Measurements from ENCODE around the gene C1orf50. TPM values are rescaled to one million over a fixed set of nuclear protein-coding genes. Genes with fewer than 3 reads are reported as not detected.
"Not testable (repeated sequence)": the region's sequence is repeated elsewhere in the genome, so short reads cannot be mapped to it uniquely, and the experiment has no call there.

The C1orf50 gene
- total RNA-seq, 1 donor from 2014 or later: 13.0 TPM

GRCh38 chr1:42786097-42786496 is 19.0 kb downstream of the C1orf50 start:
- no peak for FAIRE-seq
- DNase-seq (ENCODE audit: low spot score in 2 of 2): no peak

- DNase-seq (ENCODE audit: low spot score in 2 of 2): no peak
- no peak for FAIRE-seq
Observed at GRCh38 chr1:42788021-42788420, 21.0 kb downstream of the C1orf50 start.

- no peak for FAIRE-seq
Observed at GRCh38 chr1:42793824-42794223, 26.8 kb downstream of the C1orf50 start.

GRCh38 chr1:42797414-42797813 is 30.4 kb downstream of the C1orf50 start:
- DNase-seq (ENCODE audit: low spot score in 2 of 2): no peak
- no peak for FAIRE-seq

More at GRCh38 chr1:42793824-42794223, 26.8 kb downstream of the C1orf50 start:
- DNase-seq (ENCODE audit: low spot score in 2 of 2): no peak

- no peak for DNase-seq (ENCODE audit: low spot score in 2 of 2)
- FAIRE-seq: no peak
Observed at GRCh38 chr1:42797979-42798378, 30.9 kb downstream of the C1orf50 start.

GRCh38 chr1:42801832-42802473 is 34.9 kb downstream of the C1orf50 start:
- DNase-seq (ENCODE audit: low spot score in 2 of 2): no peak
- no peak for FAIRE-seq

- no peak for FAIRE-seq
- no peak for DNase-seq (ENCODE audit: low spot score in 2 of 2)
Observed at GRCh38 chr1:42806171-42806570, 39.1 kb downstream of the C1orf50 start.

- FAIRE-seq (no peak), DNase-seq (ENCODE audit: low spot score in 2 of 2) (no peak)
Observed at GRCh38 chr1:42806593-42806992, 39.5 kb downstream of the C1orf50 start.

- FAIRE-seq (no peak), DNase-seq (ENCODE audit: low spot score in 2 of 2) (no peak)
Observed at GRCh38 chr1:42807056-42807668, 40.1 kb downstream of the C1orf50 start.

- not testable (repeated sequence) for FAIRE-seq; DNase-seq (ENCODE audit: low spot score in 2 of 2)
Observed at GRCh38 chr1:42814815-42815214, 47.8 kb downstream of the C1orf50 start.

GRCh38 chr1:42815941-42816584 is 49.0 kb downstream of the C1orf50 start:
- no peak for DNase-seq (ENCODE audit: low spot score in 2 of 2)
- no peak for FAIRE-seq

GRCh38 chr1:42816585-42817439 is 49.8 kb downstream of the C1orf50 start, which contains the start of the genes ERMAP and SVBP:
TSS of gene ERMAP (plus strand) at chr1:42817122. CDS start at chr1:42830449, 13,327 bp downstream.
TSS of gene SVBP (minus strand) at chr1:42817397. CDS start at chr1:42816544, 853 bp downstream.
- DNase-seq (ENCODE audit: low spot score in 2 of 2) (peak; percentile 94 to 95), FAIRE-seq (no peak)

- no peak for DNase-seq (ENCODE audit: low spot score in 2 of 2)
- FAIRE-seq: no peak
Observed at GRCh38 chr1:42817440-42817767, 50.4 kb downstream of the C1orf50 start.

GRCh38 chr1:42817976-42818375 is 50.9 kb downstream of the C1orf50 start:
- peak in 1 of 2 donors; percentile 19 for DNase-seq (ENCODE audit: low spot score in 2 of 2)

GRCh38 chr1:42820813-42821212 is 53.8 kb downstream of the C1orf50 start:
- FAIRE-seq: no peak
- no peak for DNase-seq (ENCODE audit: low spot score in 2 of 2)

More at GRCh38 chr1:42817976-42818375, 50.9 kb downstream of the C1orf50 start:
- no peak for FAIRE-seq

GRCh38 chr1:42821690-42822089 is 54.6 kb downstream of the C1orf50 start:
- FAIRE-seq: no peak
- no peak for DNase-seq (ENCODE audit: low spot score in 2 of 2)

GRCh38 chr1:42822800-42823392 is 55.8 kb downstream of the C1orf50 start:
- FAIRE-seq: no peak
- DNase-seq (ENCODE audit: low spot score in 2 of 2): no peak

GRCh38 chr1:42824481-42825035 is 57.5 kb downstream of the C1orf50 start:
- FAIRE-seq (no peak), DNase-seq (ENCODE audit: low spot score in 2 of 2) (no peak)

- DNase-seq (ENCODE audit: low spot score in 2 of 2) (no peak), FAIRE-seq (no peak)
Observed at GRCh38 chr1:42825036-42825851, 58.2 kb downstream of the C1orf50 start.
